ENCODE results near the gene CAPN11.

- TF ChIP-seq CTCF (conservative IDR thresholded peaks at IDR 0.05; ENCODE audit: low read depth, low read length), result no peak
- TF ChIP-seq EZH2 (IDR thresholded peaks at IDR 0.05; ENCODE audit: low read length, unreplicated experiment), result no peak
- TF ChIP-seq EZH2phosphoT487 (IDR thresholded peaks at IDR 0.05; ENCODE audit: borderline replicate concordance, low read length), result no peak
Measured at GRCh38 chr6:44131892-44132291, 26.7 kb upstream of the CAPN11 start.
